ENCODE measurements around the gene PSMD6.

The PSMD6 gene

GRCh38 chr3:64010199-64010598 lies 13.1 kb downstream of the PSMD6 start:
- Histone ChIP-seq H3K36me3 (peaks cover 49 to 96% (median 80%) of the 10 kb centered on the region in 3 donors), H3K27ac (peak overlapping the region in 1 of 2 donors; percentile 42), H3K9me3 (no peaks in the 10 kb centered on the region), H3K27me3 (no peaks in the 10 kb centered on the region), H3K4me1 (peaks cover 0 to 35% (median 5%) of the 10 kb centered on the region in 4 donors), H3K4me3 (no peak overlapping the region)
- intact Hi-C loops (cut with DNase I; ENCODE audit: low total_unique reads): no loop called here
- DNase-seq: no peak
- TF ChIP-seq CTCF (IDR thresholded peaks at IDR 0.05): no peak

DNA sequence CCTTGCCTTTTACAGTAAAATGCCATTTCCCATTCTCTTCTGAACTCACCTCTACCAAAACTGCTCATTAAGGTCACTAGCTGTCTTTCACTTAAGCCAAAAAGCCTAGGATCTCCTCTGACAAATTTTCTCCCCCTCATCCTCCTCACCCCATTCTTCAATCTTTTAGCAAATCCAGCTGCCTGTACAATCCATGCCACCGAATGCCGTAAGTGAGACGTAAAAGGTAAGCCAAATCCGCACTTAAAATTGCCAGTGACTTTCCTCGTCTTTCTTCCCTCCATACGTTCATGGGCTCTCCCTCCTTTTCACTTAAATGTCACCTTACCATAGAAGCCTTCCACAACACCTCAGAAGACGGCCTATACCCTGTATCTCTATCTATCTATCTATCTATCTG lies 13.8 kb downstream of the PSMD6 start:
- Histone ChIP-seq H3K36me3 (peaks cover 48 to 95% (median 73%) of the 10 kb centered on the region in 3 donors), H3K4me1 (peaks cover 0 to 35% (median 5%) of the 10 kb centered on the region in 4 donors), H3K27ac (peak overlapping the region in 1 of 2 donors; percentile 42), H3K4me3 (no peak overlapping the region), H3K9me3 (no peaks in the 10 kb centered on the region), H3K27me3 (no peaks in the 10 kb centered on the region)
- no peak for TF ChIP-seq CTCF (IDR thresholded peaks at IDR 0.05)
- DNase-seq: no peak
- intact Hi-C loops (cut with DNase I; ENCODE audit: low total_unique reads): no loop called here

DNA sequence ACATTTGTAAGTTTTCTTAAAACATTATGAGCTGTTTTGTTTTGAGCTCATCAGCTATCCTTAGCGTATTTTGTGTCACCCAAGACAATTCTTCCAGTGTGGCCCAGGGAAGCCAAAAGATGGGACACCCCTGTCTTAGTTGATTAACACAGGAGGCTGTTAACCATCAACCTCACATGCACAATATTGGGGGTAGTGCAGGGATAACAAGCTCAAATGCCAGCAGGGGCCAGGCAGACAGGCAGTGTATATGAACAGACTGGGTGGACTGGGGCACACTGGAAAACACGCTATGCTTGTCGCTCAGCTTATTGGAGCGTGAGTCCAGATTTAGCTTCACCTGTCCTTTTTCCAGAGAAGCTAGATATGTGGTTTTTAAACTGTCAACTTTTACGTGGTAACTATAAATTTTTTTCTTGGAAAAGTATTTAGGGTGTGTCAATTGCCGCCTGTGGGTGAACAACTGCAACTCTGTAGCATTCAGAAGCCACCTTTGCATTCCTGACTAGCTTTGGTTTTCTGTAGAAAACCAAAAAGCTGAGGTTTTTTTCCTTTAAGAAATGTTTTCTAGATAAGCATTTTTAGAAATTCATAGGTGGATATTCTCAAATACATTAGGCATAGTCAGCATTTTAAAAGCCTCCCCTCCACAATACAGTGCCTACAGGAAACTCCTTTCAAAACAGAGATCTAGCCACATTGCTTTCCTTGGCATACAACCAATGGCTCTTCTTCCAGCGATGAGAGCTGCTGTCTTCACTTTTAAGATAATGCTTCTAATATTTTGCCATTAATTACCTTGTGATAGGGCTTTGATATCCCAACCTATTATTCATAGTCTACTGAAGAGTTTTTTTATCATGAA lies 14.6 kb downstream of the PSMD6 start:
- H3K27ac ChIP-seq: peak overlapping the region in 1 of 2 donors; percentile 42
- peaks cover 51 to 96% (median 65%) of the 10 kb centered on the region in 3 donors for H3K36me3 ChIP-seq
- H3K9me3 ChIP-seq: no peaks in the 10 kb centered on the region
- intact Hi-C loops (cut with DNase I; ENCODE audit: low total_unique reads): no loop called here
- peaks cover 0 to 35% (median 5%) of the 10 kb centered on the region in 4 donors for H3K4me1 ChIP-seq
- H3K27me3 ChIP-seq: no peaks in the 10 kb centered on the region
- no peak overlapping the region for H3K4me3 ChIP-seq
- DNase-seq: no peak
- TF ChIP-seq CTCF (IDR thresholded peaks at IDR 0.05): no peak

DNA sequence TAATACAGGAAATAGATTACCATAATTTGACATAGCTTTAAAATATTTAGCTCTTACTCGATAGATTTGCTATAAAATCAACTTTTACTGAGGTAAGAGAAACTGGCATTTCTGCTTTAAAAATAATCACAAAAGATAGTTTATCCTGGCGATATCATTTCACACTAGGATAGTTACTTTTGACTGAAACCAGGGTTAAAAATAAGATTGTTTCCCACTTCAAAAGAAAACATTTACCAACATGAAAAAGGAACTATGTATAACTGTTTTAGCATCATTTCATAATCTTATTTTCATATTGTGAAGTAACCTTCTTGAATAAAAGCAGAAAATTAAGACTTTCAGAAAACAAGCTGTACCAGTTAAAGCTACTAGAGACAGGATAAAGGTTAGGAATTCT lies 15.3 kb downstream of the PSMD6 start:
- Histone ChIP-seq H3K4me1 (peaks cover 0 to 35% (median 5%) of the 10 kb centered on the region in 4 donors), H3K4me3 (no peak overlapping the region), H3K27ac (no peak overlapping the region), H3K27me3 (no peaks in the 10 kb centered on the region), H3K36me3 (peaks cover 45 to 94% (median 58%) of the 10 kb centered on the region in 3 donors), H3K9me3 (no peaks in the 10 kb centered on the region)
- intact Hi-C loops (cut with DNase I; ENCODE audit: low total_unique reads): no loop called here
- DNase-seq: no peak
- TF ChIP-seq CTCF (IDR thresholded peaks at IDR 0.05): no peak

GRCh38 chr3:64003589-64003988 lies 19.7 kb downstream of the PSMD6 start:
- no peak for DNase-seq
- Histone ChIP-seq H3K27ac (no peak overlapping the region), H3K4me3 (no peak overlapping the region), H3K4me1 (peaks cover 0 to 9% (median 2%) of the 10 kb centered on the region in 4 donors), H3K9me3 (no peaks in the 10 kb centered on the region), H3K36me3 (peaks cover 21 to 76% (median 46%) of the 10 kb centered on the region in 3 donors), H3K27me3 (no peaks in the 10 kb centered on the region)
- intact Hi-C loops (cut with DNase I; ENCODE audit: low total_unique reads): no loop called here
- TF ChIP-seq CTCF (IDR thresholded peaks at IDR 0.05): no peak

Measured in tibial artery (tissue), 4 donors.